NCI-H2081 (cell line): Measurements from ENCODE around the gene SP3.

Experiments
- DNase-seq, 2 experiments: peaks; one replicate each; lab custom pipeline; 2025; lab: John Stamatoyannopoulos, UW

Gene SP3

DNA sequence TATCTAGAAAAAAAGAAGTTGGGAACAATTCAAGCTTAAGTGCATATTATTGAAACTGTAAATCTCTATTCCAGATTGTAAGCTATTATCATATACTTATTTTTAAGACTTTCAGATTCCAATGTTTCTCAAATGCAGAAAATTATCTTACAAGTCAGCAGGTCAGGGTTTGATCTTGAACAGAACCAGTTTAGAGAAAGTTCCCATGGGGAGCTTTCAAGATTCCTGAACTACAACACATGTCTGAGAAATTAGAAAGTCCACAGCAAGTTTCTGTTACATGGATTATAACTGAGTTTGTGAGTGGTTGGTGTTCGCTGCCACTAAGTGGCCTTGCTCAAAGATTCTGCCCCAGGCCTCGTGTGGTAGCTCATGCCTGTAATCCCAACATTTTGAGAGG is 31.6 kb upstream of the SP3 start:
- DNase-seq, result no peak

- DNase-seq, result no peak
These were observed 28.3 kb upstream of the SP3 start for GRCh38 chr2:173993459-173993858.

DNA sequence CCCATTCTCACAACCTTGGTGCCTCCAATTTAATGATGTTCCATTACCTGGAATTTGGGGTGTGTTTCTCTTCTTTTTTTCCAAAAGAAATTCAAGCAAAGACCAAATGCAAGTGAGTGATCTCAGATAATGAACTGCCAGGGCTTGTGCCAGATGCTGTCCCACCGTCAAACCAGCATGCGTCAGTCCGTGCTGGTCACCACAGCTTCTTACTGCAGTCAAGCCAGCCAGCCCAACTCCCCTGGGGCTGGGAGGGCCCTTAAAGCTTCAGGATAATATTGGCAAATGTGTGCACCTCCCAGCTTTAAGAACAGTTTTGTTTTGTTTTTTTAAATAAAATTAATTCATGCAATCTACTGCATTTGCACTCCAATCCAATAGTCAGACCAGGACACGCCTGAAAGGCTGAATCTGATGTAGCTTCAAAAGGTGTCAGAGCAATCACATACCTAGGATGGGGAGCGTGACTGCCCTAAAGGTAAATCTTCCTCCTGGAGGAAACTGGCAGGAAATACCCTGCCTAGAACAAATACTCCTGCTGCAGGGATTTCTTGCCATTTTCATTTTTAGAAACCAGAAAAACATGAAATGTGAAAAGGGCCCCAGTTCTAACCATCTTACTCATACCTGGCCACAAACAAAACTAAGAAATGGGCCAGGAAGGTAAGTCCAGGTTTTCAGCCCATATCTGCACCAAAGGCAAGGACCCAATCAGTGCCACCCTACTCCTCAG is 26.8 kb upstream of the SP3 start:
- DNase-seq, result no peak

- peak; percentile 5 to 37 for DNase-seq
These were observed 26.0 kb upstream of the SP3 start for GRCh38 chr2:173990970-173991819.

- no peak for DNase-seq
These were observed 25.1 kb upstream of the SP3 start for GRCh38 chr2:173990245-173990644.

DNA sequence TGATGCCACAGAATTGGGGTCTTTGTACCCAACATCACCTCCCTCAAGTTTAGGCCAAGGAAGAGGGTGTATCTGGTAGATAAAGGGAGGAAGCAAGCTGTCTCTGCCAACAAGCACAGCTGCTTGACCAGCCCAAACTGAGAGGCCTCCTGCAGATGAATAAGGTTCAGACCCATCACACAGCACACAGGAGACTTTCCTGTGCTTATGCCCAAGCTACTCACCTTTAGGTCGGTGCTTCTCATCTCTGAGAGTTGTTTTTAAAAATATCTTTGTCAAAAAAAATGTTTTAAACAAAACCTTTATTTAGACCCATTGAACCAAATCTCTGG is 24.7 kb upstream of the SP3 start:
- no peak for DNase-seq

DNA sequence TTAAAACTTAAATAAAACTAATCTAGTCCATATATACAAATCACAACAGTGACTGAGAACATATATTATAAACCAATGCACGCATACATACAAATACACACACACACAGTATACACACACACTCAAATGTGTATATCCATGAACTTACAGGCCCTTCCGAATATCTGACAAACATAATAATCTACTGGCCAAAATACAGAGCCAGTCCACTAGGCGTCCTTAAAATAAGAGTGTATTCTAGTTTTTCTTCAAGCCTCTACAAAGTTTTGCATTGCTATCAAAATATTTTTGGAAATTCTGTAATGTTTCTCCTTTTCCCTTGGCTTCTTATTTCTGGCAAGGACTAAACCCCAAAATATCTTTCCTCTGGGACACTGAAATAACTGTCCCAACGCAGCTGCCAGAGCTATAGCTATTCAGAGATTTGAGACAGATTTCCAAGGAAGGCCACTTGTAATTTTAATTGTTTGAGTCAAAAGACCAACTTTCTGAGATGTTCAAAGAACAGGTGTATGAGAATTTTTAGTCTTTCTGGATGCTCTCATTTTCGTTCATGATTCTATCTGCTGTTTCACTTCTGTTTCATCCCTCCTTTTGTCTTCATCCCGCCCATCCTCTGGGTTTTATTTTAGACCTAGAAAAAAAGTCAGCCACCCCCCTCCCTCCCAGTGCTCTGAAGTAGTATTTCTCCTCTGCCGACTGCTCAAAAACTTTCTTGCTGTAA is 24.1 kb upstream of the SP3 start:
- DNase-seq, result no peak

DNA sequence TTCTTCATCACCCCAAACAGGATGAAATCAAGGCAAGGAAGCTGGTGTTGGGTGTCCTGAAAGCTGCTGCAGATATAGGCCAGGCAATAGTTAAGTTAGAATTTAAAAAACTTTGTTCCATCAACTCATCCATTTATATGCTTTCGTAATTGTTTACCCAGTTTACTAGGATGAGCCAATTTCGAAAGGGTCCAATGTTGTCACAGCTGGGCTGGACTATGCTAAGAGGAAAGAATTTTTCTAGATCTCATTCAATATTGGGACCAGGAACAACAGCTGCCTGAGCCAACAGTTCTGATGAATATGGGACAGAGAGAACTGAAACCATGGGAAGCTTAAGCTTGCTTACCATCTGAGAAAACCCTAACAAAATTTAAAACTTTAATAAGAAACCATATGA is 21.6 kb upstream of the SP3 start:
- no peak for DNase-seq

DNA sequence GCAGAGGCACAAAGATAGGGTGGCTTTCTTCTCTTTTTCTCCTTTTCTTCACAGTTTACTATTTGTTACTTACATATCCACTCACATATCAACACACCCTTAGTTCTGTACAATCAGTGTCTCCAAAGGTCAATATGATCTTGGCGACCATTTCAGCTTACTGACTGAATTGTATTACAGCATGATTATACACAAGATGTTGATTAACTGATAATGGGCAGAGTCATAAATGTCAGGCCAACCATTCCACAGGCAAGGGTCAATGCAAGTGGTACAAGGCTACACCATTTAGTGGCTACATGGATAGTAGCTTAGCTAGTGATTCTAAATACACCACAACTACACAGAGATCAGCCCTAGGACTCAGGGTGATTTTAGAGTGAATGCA is 20.4 kb upstream of the SP3 start:
- no peak for DNase-seq

DNA sequence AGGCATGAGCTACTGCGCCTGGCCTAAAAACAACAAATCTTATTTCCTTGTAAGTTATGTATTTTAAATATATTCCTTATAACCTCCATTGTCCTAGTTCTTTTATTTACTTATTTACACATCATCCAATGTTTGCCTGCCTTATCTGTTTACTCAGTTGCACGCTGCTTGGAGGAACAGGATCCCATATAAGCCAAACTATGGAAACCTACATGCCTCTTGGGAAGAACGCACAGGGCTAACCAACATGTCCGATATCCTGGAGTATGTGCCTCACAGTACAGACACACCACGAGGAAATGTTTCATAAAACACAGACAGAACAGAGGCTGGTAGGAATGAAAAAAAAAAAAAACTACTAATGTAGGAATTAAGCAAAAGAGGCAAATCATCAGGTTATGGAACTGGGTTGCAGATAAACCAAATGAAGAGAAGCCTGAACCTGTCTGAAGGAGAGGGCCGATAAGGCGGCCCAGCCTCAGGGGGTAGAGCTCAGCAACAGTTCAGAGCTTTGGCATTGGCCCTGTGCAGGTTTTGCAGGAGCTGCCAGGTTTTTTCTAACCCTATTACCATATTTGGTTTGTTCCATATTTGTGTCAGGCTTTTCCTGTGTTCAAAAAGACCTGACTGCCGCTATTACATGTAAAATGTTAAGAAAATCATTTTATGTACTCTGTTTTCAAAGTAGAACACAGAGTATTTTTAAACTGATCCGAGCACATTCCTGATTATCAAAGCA is 19.9 kb upstream of the SP3 start:
- peak in 1 of 2 experiments; percentile 15 for DNase-seq

DNA sequence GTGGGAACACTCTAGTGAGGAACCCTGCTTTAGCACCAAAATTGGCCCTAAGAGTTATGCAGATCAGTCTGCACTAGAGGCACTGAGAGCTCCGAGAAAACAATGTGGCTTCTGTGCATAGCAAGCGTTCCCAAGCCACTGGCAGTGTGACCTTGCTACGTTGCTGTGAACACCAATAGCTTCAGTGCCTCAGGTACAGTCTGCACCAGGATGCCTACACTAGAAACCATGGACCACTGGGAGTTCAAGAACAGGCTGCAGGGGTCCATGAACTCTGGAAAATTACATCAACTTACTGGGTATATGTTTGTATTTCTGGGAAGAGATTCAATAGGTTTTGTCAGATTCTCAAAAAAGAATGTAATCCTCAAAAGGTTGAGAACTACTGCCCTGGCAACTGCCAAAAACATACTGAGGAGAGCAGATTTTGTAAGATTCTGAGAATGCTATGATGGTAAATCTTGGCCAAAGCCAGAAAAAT is 18.3 kb upstream of the SP3 start:
- no peak for DNase-seq

DNA sequence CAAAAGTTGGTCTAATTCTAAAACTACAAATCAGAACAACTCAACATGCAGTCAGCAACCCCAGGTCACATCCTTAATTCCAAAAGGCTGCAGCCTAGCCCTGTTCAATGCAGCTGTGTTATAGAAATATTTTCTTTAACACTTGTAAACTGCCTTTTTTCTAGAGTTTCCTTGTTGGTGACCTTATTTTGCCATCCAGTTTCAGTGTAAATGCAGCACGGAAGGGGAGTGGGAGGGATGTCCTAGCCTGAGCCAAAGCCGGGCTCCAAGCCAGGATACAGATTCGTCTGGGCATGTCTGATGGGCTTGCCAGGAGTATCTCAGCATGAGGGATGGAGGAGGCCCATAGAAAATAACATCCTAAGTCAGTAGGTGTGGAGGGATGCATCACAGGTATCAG is 17.7 kb upstream of the SP3 start:
- peak; percentile 86 to 96 for DNase-seq

- DNase-seq, result no peak
These were observed 17.1 kb upstream of the SP3 start for GRCh38 chr2:173982182-173982714.

DNA sequence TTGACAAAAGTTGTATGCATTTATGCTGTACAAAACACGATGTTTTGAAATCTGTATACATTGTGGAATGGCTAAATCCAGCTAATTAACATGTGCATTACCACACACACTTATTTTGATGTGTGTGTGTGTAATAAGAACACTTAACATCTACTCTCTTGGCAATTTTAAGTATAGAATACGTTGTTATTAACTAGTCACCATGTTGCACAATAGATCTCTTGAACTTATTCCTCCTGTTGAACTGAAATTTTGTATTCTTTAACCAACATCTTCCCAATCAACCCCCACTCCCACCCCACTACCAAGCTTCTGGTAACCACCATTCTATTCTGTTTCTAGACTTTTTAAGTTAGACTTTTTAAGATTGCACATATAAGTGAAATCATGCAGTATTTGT is 16.3 kb upstream of the SP3 start:
- DNase-seq, result no peak

- DNase-seq, result no peak
These were observed 14.7 kb upstream of the SP3 start for GRCh38 chr2:173979751-173980351.

- no peak for DNase-seq
These were observed 13.3 kb upstream of the SP3 start for GRCh38 chr2:173978447-173978846.

- DNase-seq, result no peak
These were observed 7.5 kb upstream of the SP3 start for GRCh38 chr2:173972636-173973035.

- DNase-seq, result no peak
These were observed 7.0 kb upstream of the SP3 start for GRCh38 chr2:173972165-173972564.

DNA sequence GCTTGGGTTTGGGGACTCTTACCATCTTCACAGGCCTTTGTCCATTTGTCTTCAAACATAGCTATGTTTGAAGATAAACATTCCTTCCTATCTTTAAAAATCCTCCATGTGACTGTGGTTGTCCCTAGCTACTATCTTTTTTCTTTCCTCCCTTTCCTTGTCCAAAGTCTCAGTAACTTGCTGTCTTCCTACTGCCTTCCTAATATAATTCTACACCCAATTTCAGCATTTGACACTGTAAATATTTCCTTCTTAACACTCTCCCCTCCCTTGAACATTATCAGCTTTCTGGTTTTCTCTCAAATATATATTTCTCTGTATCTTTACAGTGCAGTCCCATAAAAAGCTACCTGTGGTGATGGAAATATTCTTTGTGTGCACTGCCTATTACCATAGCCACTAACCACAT is 5.3 kb upstream of the SP3 start:
- DNase-seq, result no peak

DNA sequence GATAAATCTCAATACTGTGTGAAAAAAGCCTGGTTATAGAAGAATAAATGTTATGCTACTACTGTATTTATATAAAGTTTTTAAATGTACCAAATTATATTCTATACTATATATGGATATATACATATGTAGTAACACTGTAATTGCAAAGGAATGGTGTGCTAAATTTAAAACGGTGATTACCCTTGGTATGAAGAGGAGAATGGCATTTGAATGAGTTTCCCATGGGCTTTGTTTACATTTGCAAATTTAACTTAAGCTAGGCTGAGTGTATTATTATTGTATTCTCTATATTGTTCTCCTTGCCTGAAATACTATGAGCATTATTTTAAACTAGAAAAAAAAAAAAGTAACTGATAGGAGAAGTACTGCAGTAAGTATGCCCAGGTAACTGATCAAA is 4.7 kb upstream of the SP3 start:
- DNase-seq, result no peak

GRCh38 chr2:173968551-173968950 is 3.4 kb upstream of the SP3 start:
- no peak for DNase-seq
